HG03558 (cell line): ENCODE data around the gene YOD1.

Experiments
- ATAC-seq: cut with Tn5 transposase; IDR thresholded peaks from one replicate; pipeline ENCODE4 v1.9.1; 2021; ENCODE audit warnings: moderate number of reproducible peaks; ENCODE audit not compliant: unreplicated experiment; ENCODE audit errors: extremely low read depth

Gene YOD1

GRCh38 chr1:207015791-207016190 is 35.2 kb downstream of the YOD1 start:
- no peak for ATAC-seq

GRCh38 chr1:207014728-207015127 is 36.3 kb downstream of the YOD1 start:
- ATAC-seq = no peak

GRCh38 chr1:207013321-207014085 is 37.5 kb downstream of the YOD1 start:
- ATAC-seq = no peak

- no peak for ATAC-seq
Observed at GRCh38 chr1:207010726-207011125, 40.3 kb downstream of the YOD1 start.

- no peak for ATAC-seq
Observed at GRCh38 chr1:207009945-207010344, 41.1 kb downstream of the YOD1 start.

GRCh38 chr1:207009182-207009850 is 41.7 kb downstream of the YOD1 start:
- ATAC-seq = no peak

GRCh38 chr1:207007352-207008033 is 43.5 kb downstream of the YOD1 start:
- no peak for ATAC-seq

GRCh38 chr1:207006914-207007313 is 44.1 kb downstream of the YOD1 start:
- ATAC-seq = no peak

GRCh38 chr1:207006083-207006482 is 44.9 kb downstream of the YOD1 start:
- ATAC-seq = no peak

- no peak for ATAC-seq
Observed at GRCh38 chr1:207004931-207005830, 45.8 kb downstream of the YOD1 start.

GRCh38 chr1:207003210-207003609 is 47.8 kb downstream of the YOD1 start:
- no peak for ATAC-seq

- no peak for ATAC-seq
Observed at GRCh38 chr1:207002724-207003146, 48.3 kb downstream of the YOD1 start.

- no peak for ATAC-seq
Observed at GRCh38 chr1:207001492-207002245, 49.3 kb downstream of the YOD1 start.

- no peak for ATAC-seq
Observed at GRCh38 chr1:207000651-207001291, 50.2 kb downstream of the YOD1 start.

- ATAC-seq = no peak
Observed at GRCh38 chr1:206998816-206999215, 52.2 kb downstream of the YOD1 start.
